HG02678 (cell line): Measurements from ENCODE around the gene MPP7.

ENCODE experiments used
- ATAC-seq: cut with Tn5 transposase; IDR thresholded peaks from one replicate; pipeline ENCODE4 v1.9.1; 2021; ENCODE audit warnings: mild to moderate bottlenecking, moderate library complexity; ENCODE audit not compliant: unreplicated experiment

Gene MPP7

GRCh38 chr10:28307267-28307666, 4.4 kb upstream of the MPP7 start:
- ATAC-seq, result no peak

- ATAC-seq, result no peak
These were observed 2.7 kb upstream of the MPP7 start for GRCh38 chr10:28305553-28305952.

GRCh38 chr10:28304032-28304571, 1.2 kb upstream of the MPP7 start:
- ATAC-seq, result no peak

GRCh38 chr10:28302012-28302637, 739 bp downstream of the MPP7 start:
- ATAC-seq, result no peak

GRCh38 chr10:28300027-28300426, 2.8 kb downstream of the MPP7 start:
- ATAC-seq, result no peak

- no peak for ATAC-seq
These were observed 3.9 kb downstream of the MPP7 start for GRCh38 chr10:28298951-28299350.

- ATAC-seq, result no peak
These were observed 6.8 kb downstream of the MPP7 start for GRCh38 chr10:28296023-28296422.

- ATAC-seq, result no peak
These were observed 7.5 kb downstream of the MPP7 start for GRCh38 chr10:28295336-28295735.

GRCh38 chr10:28294809-28295208, 8.1 kb downstream of the MPP7 start:
- no peak for ATAC-seq

GRCh38 chr10:28294169-28294532, 8.7 kb downstream of the MPP7 start:
- no peak for ATAC-seq

GRCh38 chr10:28293236-28294168, 9.4 kb downstream of the MPP7 start:
- ATAC-seq, result no peak

- ATAC-seq, result no peak
These were observed 11.0 kb downstream of the MPP7 start for GRCh38 chr10:28291881-28292297.

- ATAC-seq, result no peak
These were observed 17.0 kb downstream of the MPP7 start for GRCh38 chr10:28285816-28286215.

GRCh38 chr10:28284126-28284525, 18.7 kb downstream of the MPP7 start:
- no peak for ATAC-seq

GRCh38 chr10:28283251-28283650, 19.6 kb downstream of the MPP7 start:
- ATAC-seq, result no peak

- no peak for ATAC-seq
These were observed 20.5 kb downstream of the MPP7 start for GRCh38 chr10:28282336-28282735.

GRCh38 chr10:28281726-28282315, 21.0 kb downstream of the MPP7 start:
- no peak for ATAC-seq

GRCh38 chr10:28280652-28281051, 22.2 kb downstream of the MPP7 start:
- ATAC-seq, result no peak

GRCh38 chr10:28279878-28280277, 23.0 kb downstream of the MPP7 start:
- ATAC-seq, result no peak

GRCh38 chr10:28278842-28279241, 24.0 kb downstream of the MPP7 start:
- no peak for ATAC-seq

GRCh38 chr10:28276384-28276783, 26.5 kb downstream of the MPP7 start:
- ATAC-seq, result no peak

- no peak for ATAC-seq
These were observed 28.4 kb downstream of the MPP7 start for GRCh38 chr10:28274475-28274874.
